Stimulated activated CD4-positive, alpha-beta T cell treated with anti-CD3 and anti-CD28 coated beads, Interleukin-2, amount 100 ng/mL, for 24 hours (primary cell): ENCODE data around the gene ANKZF1.

Experiments used
- DNase-seq, 2 donors: peaks; one replicate each; pipeline ENCODE4 v3.0.0-alpha.2; 2020

Gene ANKZF1

GRCh38 chr2:219285373-219285735, 55.7 kb downstream of the ANKZF1 start:
- DNase-seq: no peak

DNA sequence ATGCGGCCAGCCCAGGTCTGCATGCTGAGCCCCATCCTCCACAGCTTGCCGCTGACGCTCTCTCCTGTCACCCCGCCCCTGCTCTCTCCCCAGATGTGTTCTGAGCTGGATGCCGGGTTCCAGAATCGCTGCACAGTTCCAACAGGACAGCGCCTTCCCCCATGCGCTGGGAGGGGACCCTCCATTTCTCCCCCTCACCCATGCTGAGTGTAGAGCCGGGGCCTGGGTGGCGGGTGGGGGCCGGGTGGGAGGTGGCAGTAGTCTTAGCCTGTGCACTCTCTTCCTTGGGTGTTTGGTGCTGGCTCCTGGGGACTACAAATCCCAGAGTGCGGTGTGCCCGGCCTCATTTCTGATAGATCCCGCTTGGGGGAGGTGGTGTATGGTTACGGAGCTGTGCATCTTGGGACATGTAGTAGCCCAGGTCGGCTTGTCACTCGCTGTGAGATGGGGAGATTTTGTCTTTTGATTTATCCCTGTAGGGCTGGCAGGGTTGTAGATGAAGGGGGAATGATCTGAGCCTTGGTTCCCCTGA, 56.4 kb downstream of the ANKZF1 start:
- no peak for DNase-seq
